IMR-90 (cell line): ENCODE results near the gene RASSF4.

Experiments
- FOS ChIP-seq: fragments of 150-350 bp; IDR thresholded peaks from 2 replicates; pipeline ENCODE4 v1.6.1; 2016; ENCODE audit warnings: low read depth, low read length
- MAFK ChIP-seq: IDR thresholded peaks from 2 replicates; pipeline ENCODE4 v1.6.1; 2012; ENCODE audit warnings: low read depth, low read length, improper control_type of control experiment
- MXI1 ChIP-seq: IDR thresholded peaks from 2 replicates; pipeline ENCODE4 v1.6.1; 2012; ENCODE audit warnings: low read depth, mild to moderate bottlenecking, low read length, moderate library complexity, borderline replicate concordance
- POLR2A ChIP-seq: IDR thresholded peaks from 2 replicates; pipeline ENCODE4 v1.6.1; 2012; ENCODE audit warnings: mild to moderate bottlenecking, low read depth, low read length
- RAD21 ChIP-seq: IDR thresholded peaks from 2 replicates; pipeline ENCODE4 v1.6.1; 2012; ENCODE audit warnings: low read length, improper control_type of control experiment
- RCOR1 ChIP-seq: IDR thresholded peaks from 2 replicates; pipeline ENCODE4 v1.6.1; 2012; ENCODE audit warnings: mild to moderate bottlenecking, low read length, improper control_type of control experiment; ENCODE audit not compliant: insufficient replicate concordance
- RFX5 ChIP-seq: IDR thresholded peaks from 2 replicates; pipeline ENCODE4 v1.8.0; 2012; ENCODE audit warnings: low read depth, mild to moderate bottlenecking, low read length, moderate library complexity
- TF ChIP-seq, protein P1 (sequence below): conservative IDR thresholded peaks from 2 replicates; pipeline ENCODE4 v1.5.1; 2012; ENCODE audit warnings: mild to moderate bottlenecking, low read depth, low read length, improper control_type of control experiment
- TF ChIP-seq, protein P2 (sequence below): fragments of 150-350 bp; IDR thresholded peaks from 2 replicates; pipeline ENCODE4 v1.6.1; 2017; ENCODE audit warnings: mild to moderate bottlenecking, antibody characterized with exemption, low read length, low read depth
- TF ChIP-seq, protein P3 (sequence below): fragments of 150-350 bp; IDR thresholded peaks from 2 replicates; pipeline ENCODE4 v1.6.1; 2016; ENCODE audit warnings: low read depth, mild to moderate bottlenecking, low read length, moderate library complexity, borderline replicate concordance

DNA sequence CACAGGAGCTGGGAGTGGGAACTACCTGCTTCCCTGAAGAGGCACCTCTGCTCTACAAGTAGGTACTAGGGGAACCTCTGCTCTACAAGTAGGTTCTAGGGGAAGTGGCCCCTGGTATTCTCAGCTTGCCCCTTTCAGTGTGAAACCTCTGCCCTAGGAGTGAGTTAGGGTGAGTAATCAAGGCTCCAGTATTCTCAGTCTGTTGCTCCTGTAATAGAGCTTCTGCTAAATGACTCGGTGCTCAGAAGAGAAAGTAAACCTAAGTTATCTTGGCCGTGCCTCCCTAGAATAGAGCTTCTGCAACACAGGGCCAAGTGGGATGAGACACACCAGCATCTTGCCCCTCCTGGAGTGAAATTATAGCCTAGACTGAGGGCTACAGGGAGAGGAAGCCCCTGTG is 13.4 kb upstream of the RASSF4 start:
- TF ChIP-seq, protein P1, sequence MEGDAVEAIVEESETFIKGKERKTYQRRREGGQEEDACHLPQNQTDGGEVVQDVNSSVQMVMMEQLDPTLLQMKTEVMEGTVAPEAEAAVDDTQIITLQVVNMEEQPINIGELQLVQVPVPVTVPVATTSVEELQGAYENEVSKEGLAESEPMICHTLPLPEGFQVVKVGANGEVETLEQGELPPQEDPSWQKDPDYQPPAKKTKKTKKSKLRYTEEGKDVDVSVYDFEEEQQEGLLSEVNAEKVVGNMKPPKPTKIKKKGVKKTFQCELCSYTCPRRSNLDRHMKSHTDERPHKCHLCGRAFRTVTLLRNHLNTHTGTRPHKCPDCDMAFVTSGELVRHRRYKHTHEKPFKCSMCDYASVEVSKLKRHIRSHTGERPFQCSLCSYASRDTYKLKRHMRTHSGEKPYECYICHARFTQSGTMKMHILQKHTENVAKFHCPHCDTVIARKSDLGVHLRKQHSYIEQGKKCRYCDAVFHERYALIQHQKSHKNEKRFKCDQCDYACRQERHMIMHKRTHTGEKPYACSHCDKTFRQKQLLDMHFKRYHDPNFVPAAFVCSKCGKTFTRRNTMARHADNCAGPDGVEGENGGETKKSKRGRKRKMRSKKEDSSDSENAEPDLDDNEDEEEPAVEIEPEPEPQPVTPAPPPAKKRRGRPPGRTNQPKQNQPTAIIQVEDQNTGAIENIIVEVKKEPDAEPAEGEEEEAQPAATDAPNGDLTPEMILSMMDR: no peak
- no peak for TF ChIP-seq MAFK
- no peak for TF ChIP-seq RFX5
- TF ChIP-seq POLR2A: no peak
- TF ChIP-seq RAD21: no peak
- TF ChIP-seq FOS: no peak
- TF ChIP-seq, protein P2, sequence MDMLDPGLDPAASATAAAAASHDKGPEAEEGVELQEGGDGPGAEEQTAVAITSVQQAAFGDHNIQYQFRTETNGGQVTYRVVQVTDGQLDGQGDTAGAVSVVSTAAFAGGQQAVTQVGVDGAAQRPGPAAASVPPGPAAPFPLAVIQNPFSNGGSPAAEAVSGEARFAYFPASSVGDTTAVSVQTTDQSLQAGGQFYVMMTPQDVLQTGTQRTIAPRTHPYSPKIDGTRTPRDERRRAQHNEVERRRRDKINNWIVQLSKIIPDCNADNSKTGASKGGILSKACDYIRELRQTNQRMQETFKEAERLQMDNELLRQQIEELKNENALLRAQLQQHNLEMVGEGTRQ: no peak
- no peak for TF ChIP-seq RCOR1
- TF ChIP-seq, protein P3, sequence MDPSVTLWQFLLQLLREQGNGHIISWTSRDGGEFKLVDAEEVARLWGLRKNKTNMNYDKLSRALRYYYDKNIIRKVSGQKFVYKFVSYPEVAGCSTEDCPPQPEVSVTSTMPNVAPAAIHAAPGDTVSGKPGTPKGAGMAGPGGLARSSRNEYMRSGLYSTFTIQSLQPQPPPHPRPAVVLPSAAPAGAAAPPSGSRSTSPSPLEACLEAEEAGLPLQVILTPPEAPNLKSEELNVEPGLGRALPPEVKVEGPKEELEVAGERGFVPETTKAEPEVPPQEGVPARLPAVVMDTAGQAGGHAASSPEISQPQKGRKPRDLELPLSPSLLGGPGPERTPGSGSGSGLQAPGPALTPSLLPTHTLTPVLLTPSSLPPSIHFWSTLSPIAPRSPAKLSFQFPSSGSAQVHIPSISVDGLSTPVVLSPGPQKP: no peak
- TF ChIP-seq MXI1: no peak
